HG02938 (cell line): ENCODE data around the gene GNG8.

ENCODE experiments used
- ATAC-seq: cut with Tn5 transposase; IDR thresholded peaks from one replicate; pipeline ENCODE4 v1.9.1; 2021; ENCODE audit warnings: mild to moderate bottlenecking, moderate library complexity; ENCODE audit not compliant: unreplicated experiment

Gene GNG8

GRCh38 chr19:46635920-46636761 is at the start of gene GNG8:
Gene GNG8 (minus strand): TSS chr19:46636202. CDS start chr19:46634682, 1,520 bp downstream.
- no peak for ATAC-seq

- no peak for ATAC-seq
These were observed 49.2 kb upstream of the GNG8 start for GRCh38 chr19:46685189-46685588.

GRCh38 chr19:46678110-46678732 is 42.2 kb upstream of the GNG8 start:
- ATAC-seq = no peak

DNA sequence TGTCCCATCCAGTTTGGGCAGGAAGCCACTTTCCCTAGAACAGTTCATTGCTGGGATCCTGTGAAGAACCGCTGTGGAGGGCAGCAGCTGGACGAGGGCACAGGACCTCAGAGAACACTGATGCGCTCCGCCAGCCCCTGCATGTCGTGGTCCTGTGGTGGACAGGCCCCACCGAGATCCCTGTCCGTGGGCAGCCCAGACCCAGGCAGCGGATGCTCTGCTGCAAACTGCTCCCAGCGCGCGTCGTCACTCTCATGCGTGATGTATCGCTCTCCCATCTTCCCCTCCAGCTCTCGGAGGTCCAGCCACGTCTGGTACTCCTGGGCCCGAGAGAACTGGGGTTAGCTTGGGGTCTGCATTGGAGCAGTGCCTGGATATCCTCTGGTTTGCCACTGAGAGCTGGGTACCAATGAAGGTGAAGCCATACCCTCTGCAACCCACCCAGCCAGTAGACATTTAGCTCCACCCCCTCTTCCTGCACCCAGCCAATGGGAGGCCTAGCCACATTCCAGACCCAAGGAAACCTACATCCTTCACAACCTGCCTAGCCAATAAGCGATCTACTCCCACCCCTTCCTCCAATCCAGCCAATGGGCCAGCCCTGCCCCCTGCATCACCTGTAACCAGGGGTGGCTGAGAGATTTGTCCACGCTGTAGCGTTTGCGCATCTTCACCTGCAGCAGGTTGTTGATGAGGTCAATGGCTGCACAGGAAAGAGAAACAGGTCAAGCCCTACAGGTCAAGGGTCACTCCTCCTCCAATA is 38.6 kb upstream of the GNG8 start:
- no peak for ATAC-seq

- no peak for ATAC-seq
These were observed 34.8 kb upstream of the GNG8 start for GRCh38 chr19:46670813-46671212.

DNA sequence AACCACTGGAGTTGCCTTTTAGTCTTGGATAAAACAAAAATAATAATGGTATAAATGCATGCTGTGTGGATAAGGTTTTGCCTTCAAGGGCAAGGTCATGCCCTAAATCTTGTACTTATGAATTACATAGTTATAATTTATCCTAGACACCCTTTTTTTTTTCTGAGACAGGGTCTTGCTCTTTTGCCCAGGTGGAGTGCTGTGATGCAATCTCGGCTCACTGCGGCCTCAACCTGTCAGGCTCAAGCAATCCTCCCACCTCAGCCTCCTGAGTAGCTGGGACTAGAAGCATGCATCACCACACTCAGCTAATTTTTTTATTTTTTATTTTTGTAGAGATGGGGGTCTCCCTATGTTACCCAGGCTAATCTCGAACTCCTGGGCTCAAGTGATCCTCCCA is 32.7 kb upstream of the GNG8 start:
- ATAC-seq = no peak

GRCh38 chr19:46665072-46665471 is 29.1 kb upstream of the GNG8 start:
- ATAC-seq = no peak

DNA sequence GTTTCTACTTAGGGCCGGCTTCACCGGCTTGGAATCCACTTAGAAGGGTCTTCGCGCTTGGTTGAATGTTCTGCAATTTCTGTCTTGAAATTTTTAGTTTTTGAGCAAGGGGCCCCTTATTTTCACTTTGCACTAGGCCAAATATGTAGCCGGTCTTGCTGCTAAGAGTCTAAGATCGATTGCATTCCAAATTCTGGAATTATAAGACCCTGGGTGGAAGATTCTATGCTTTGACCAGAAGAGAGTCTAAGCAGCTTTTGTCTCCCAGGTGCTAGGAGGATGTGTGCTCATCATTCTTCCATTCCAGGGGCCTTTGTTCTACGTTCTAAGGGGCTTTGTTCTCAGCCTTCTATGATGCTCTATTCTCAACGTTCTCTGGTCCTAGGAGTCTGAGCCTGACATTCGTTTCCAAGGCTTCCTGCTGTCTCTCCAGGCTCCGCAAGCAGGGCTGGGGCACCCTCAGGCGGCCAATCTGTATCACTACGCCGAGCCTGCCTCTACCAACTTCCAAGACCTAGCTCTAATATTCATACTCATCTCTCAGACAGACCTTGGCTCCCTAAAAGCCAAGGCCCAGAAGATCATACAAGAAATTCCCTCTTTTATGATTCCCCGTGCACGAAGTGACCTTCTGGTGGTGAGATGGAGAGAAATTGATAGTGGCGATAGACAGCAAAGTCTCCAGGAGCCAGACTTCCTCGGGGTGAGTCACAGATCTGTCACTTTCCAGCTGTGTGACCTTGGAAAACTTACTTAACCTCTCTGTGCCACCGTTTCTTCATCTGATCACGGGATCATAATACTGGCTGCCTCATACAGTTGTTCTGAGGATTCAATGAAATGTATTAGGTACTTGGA is 26.0 kb upstream of the GNG8 start:
- ATAC-seq = no peak

- ATAC-seq = peak; percentile 91
These were observed 25.2 kb upstream of the GNG8 start, which contains the start of gene DACT3 for GRCh38 chr19:46661020-46661731. Gene DACT3 (minus strand): TSS chr19:46661182. CDS start chr19:46661064, 118 bp downstream.

GRCh38 chr19:46660551-46661019 is 24.6 kb upstream of the GNG8 start:
- ATAC-seq = no peak

GRCh38 chr19:46660008-46660517 is 24.1 kb upstream of the GNG8 start:
- ATAC-seq = no peak

GRCh38 chr19:46659151-46660007 is 23.4 kb upstream of the GNG8 start:
- ATAC-seq = no peak

DNA sequence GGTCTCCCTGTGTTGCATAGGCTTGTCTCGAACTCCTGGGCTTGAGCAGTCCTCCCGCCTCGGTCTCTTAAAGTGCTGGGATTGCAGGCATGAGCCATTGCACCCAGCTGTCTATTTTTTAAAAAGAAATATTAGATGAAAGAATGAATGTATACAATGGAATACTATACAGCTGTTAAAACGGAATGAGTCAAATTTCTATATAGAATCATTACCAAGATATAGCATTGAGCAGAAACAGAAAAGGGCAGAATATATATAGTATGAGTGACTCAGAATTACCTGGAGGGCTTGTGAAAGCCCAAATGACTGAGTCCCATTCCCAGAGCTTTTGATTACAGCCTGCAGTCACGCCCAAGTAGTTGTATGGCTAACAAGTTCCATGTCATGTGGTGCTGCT is 20.5 kb upstream of the GNG8 start:
- no peak for ATAC-seq

DNA sequence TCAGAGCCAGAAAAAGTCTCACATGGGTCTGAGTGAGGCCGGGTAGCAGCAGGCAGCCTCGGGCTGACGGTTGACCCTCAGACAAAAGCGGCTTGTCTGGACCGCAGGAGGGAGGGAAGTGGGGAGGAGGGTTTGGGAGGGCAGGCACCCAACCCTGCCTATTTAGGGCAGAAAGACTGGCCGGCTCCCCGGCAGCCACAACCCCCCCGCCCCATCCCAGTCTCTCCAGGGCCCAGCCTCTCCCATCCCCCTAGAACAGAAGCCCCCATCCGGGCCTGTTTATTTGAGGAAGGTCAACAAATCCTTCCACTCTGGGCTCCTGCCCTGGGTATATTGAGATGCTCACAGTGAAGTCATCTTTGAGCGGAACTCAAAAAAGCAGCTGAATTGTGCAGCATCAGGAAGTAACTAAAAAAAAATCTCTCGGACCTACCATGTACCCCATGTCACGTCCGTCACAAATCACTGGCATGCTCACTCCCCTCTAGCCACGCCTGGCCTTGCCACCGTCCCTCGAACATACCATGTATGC is 18.7 kb upstream of the GNG8 start:
- ATAC-seq = no peak

- no peak for ATAC-seq
These were observed 14.4 kb upstream of the GNG8 start for GRCh38 chr19:46650445-46650844.

- ATAC-seq = no peak
These were observed 13.3 kb upstream of the GNG8 start for GRCh38 chr19:46648961-46649960.
